HG02885 (cell line): ENCODE data around the gene ZNF516.
A peak's percentile ranks its signal among the peaks of the same experiment; 100 is the strongest.

ENCODE experiments used
- ATAC-seq: cut with Tn5 transposase; IDR thresholded peaks from one replicate; pipeline ENCODE4 v1.9.1; 2021; ENCODE audit warnings: mild to moderate bottlenecking; ENCODE audit not compliant: unreplicated experiment, poor library complexity

The ZNF516 gene

GRCh38 chr18:76405280-76405679 is 89.8 kb downstream of the ZNF516 start:
- no peak for ATAC-seq

DNA sequence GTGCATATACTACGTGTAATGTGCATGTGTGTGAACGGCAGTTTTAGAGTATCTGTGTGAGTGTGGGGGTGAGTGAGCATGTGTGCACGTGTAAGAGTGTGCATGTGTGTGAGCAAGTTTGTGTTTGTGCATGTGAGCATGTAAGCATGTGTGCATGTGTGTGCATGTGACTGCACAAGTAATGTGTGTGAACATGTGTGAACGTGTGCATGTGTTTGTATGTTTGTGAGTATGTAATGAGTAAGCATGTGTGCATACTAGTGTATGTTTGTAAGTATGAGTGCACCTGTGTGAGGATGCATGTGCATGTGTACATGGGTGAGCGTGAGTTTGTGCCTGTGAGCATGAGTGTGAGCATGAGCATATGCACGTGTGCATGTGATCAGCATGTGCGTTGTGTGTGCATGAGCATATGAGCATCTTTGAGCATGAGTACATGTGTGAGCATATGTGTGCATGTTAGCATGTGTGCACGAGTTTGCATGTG is 90.7 kb downstream of the ZNF516 start:
- ATAC-seq, result no peak

DNA sequence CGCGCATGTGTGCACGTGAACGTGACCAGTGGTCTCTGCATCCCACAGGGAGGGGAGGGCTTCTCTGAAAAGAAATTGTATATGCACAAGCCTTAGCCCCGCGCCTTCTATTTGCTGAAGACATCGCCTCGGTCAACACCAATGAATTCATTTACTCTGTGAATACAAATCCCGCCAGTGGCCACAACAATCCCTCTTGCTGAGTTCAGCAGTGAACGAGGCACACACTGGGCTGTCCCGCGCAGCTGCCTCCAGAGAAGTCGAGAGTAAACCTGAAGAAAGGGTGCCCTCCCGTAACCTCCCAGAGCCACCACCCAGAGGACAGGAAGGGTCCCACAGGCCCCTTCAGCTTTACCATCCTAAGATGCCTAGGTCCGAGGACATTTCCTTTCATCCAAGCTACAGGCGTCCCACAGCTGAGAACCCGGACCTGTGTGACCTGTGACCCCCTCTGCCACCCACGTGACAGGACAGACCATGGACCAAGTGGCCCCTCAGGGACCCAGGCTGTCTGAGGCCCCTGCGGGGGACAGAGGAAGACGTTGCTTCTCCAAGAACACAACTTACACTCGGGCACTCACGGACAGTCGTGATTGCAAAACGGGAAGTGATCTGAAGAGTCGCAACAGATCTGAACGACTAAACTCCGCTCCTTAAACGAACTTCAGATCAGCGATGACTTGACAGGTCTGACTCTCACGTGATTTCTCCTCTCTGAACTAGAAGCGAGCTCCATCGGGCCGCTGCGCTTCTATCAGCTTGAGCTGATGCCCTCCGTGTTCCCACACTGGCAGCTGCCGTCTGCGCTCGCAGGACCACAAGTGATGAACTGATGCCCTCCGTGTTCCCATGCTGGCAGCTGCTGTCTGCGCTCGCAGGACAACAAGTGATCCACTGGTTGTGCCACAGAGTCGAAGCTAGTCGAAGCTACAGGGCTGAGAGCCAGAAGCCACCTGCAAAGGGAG is 92.7 kb downstream of the ZNF516 start:
- no peak for ATAC-seq

DNA sequence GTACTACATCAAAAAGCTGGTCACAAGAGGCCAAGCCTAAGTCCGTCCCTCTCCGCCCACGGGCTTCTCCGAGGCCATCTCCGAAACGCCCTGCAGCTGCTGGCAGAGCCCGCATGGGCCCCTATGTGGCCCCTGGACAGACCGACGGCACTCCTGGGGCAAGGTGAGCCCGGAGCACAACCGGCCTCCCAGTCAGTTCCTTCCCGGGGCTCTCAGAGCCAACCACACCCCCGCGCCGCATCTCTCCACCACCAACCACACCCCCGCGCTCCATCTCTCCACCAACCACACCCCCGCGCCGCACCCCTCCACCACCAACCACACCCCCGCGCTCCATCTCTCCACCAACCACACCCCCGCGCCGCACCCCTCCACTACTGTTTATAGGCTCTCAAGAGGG is 93.5 kb downstream of the ZNF516 start:
- ATAC-seq, result no peak

GRCh38 chr18:76399613-76400391 is 95.2 kb downstream of the ZNF516 start:
- no peak for ATAC-seq

- ATAC-seq, result peak; percentile 93
Measured at GRCh38 chr18:76398896-76399612, 96.0 kb downstream of the ZNF516 start.

GRCh38 chr18:76398295-76398694 is 96.7 kb downstream of the ZNF516 start:
- no peak for ATAC-seq

- ATAC-seq, result no peak
Measured at GRCh38 chr18:76397631-76398030, 97.4 kb downstream of the ZNF516 start.

- no peak for ATAC-seq
Measured at GRCh38 chr18:76396792-76397191, 98.2 kb downstream of the ZNF516 start.

DNA sequence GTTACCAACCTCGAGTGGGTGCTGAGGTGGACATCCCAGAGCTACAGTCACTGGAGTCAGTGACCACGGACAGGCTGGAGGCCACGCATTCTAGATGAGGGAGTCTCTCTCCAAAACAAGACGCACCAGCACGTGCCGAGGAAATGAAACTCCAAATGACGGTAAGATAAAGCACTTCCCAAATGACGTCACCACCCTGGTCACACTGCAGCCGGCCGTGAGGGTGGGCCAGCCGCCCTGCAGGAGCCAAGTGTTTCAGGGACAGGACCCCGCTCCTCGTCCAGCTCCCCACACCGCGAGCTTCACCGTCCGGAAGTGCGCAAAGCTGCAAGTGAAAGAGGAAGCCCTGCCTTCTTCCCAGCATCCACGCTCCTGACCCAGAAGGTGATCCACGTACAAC is 99.4 kb downstream of the ZNF516 start:
- no peak for ATAC-seq

GRCh38 chr18:76394780-76395476 is 100.1 kb downstream of the ZNF516 start:
- ATAC-seq, result no peak

- ATAC-seq, result no peak
Measured at GRCh38 chr18:76392349-76392748, 102.7 kb downstream of the ZNF516 start.

DNA sequence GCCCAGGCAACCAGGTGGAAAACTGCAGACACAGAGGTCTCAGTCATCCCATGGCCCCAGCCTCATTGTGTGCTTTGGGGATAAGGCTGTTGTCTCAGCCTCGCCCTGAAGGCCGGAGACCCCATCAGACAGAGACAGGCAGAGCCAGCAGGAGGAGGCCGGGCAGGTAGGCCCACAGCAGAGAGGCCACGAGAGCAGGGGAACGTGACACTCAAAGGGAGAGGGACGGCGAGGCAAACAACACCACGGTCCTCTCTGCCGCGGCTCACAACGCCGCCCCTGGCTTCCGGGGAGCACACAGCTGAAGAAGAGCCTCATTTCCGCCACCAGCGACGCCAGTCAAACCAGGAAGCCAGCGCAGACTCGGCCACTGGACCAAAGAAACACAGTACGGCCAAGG is 103.3 kb downstream of the ZNF516 start:
- no peak for ATAC-seq

DNA sequence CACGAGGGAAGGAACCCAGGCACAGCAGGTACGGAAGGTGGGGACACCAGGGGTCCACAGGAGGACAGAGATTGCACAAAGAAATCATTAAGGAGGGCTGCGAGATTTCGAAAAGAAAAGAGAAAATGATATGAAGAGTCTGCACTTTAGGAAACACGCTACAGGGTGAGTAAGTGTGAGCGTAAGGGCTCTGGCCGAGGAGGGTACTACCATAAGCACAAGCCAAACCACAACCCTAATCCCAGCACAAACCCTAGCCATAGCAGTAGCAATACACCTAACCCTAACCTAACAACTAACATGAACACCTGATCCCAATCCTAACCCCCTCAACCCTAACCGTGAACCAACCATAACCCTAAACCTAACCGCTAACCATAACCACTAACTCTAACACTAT is 104.0 kb downstream of the ZNF516 start:
- no peak for ATAC-seq

DNA sequence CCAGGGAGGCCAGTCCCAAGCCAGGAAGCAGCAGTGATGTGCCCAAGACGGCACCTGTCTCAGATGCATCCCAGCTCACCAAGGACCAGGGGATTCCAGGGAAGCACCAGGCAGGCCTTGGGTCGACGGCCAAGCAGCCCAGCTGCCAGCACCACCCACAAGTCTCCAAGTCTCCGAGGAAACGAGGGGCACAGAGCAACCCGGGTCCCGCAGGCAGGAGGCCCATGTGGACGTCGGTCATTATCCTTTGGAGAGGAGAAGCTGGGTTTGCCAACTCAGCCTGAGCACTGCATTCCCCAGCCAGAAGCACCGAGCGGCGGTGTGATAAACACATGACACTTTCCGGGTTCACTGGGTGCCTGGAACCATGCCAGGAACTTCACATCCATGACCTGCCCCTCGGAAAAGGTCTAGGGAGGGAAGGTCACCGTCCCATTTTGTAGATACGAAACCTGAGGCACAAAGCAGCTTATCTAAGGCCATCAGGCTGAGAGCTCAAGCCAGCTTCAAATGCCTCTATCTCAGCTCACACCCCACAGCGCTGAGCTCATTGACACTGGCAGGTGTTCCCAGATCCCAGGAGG is 104.5 kb downstream of the ZNF516 start:
- ATAC-seq, result no peak

DNA sequence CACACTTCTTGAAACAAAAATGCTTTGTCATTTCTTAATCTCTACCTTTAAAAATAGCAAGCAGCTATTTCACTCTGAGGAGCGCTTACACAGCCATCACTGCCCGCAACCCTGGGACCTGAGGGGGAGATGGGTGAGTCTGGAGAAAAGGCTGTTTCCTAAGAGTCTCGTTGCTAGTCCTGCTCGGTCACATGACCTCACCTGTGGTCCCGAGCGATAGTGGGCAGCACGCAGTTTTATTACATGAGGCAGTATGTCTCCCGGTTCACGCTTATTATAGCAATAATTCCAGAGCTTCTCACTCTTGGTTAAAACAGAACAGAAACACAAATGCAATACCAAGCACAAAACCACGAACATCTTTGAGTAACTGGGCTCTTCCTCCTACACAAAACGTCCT is 105.3 kb downstream of the ZNF516 start:
- no peak for ATAC-seq

- ATAC-seq, result no peak
Measured at GRCh38 chr18:76388891-76389423, 106.1 kb downstream of the ZNF516 start.

DNA sequence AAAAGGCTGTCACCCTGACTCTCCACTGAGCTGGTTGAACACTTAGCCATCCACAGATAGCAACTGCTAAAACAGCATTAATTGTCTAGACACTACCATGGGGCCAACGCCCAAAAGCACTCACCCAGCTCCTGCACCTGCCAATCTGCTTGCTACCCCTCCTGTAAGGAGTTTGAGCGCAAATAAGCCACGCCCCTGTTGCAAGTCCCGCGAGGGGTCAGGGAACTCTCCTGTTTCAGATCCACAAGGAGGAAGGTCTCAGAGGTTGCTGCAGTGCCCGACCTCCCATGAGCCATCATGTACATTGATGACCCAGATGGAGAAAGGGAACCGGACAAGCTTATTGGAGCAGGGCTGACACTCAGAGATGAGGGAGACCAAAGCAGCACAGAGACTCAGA is 106.8 kb downstream of the ZNF516 start:
- no peak for ATAC-seq

GRCh38 chr18:76387608-76388007 is 107.4 kb downstream of the ZNF516 start:
- ATAC-seq, result no peak
